CMK (cell line): Measurements from ENCODE around the gene PRR27.

ENCODE experiments used
- DNase-seq: peaks from one replicate; pipeline ENCODE4 v3.0.0-alpha.2; 2010; ENCODE audit warnings: low read depth

PRR27 gene

GRCh38 chr4:70153937-70154336 lies at the start of gene PRR27:
Gene PRR27 (plus strand): TSS chr4:70154237. CDS start chr4:70154376, 139 bp downstream.
- no peak for DNase-seq

- no peak for DNase-seq
Measured at GRCh38 chr4:70110917-70111316, 43.1 kb upstream of the PRR27 start.

- no peak for DNase-seq
Measured at GRCh38 chr4:70113656-70114055, 40.4 kb upstream of the PRR27 start.

GRCh38 chr4:70114096-70114495 lies 39.9 kb upstream of the PRR27 start:
- no peak for DNase-seq

- DNase-seq = no peak
Measured at GRCh38 chr4:70120323-70120722, 33.7 kb upstream of the PRR27 start.

- DNase-seq = no peak
Measured at GRCh38 chr4:70133473-70133872, 20.6 kb upstream of the PRR27 start.

- DNase-seq = no peak
Measured at GRCh38 chr4:70138751-70139150, 15.3 kb upstream of the PRR27 start.

- DNase-seq = no peak
Measured at GRCh38 chr4:70151271-70151670, 2.8 kb upstream of the PRR27 start.

GRCh38 chr4:70152088-70152487 lies 1.9 kb upstream of the PRR27 start:
- no peak for DNase-seq

GRCh38 chr4:70158576-70158975 lies 4.5 kb downstream of the PRR27 start:
- DNase-seq = no peak

GRCh38 chr4:70177090-70177489 lies 23.1 kb downstream of the PRR27 start:
- no peak for DNase-seq

GRCh38 chr4:70178075-70178660 lies 24.1 kb downstream of the PRR27 start:
- DNase-seq = no peak

GRCh38 chr4:70179811-70180210 lies 25.8 kb downstream of the PRR27 start:
- DNase-seq = no peak

GRCh38 chr4:70181864-70182263 lies 27.8 kb downstream of the PRR27 start:
- no peak for DNase-seq

GRCh38 chr4:70182517-70183167 lies 28.6 kb downstream of the PRR27 start:
- no peak for DNase-seq

- DNase-seq = peak; percentile 12
Measured at GRCh38 chr4:70183168-70183939, 29.3 kb downstream of the PRR27 start.

- DNase-seq = no peak
Measured at GRCh38 chr4:70183940-70184246, 29.9 kb downstream of the PRR27 start.

GRCh38 chr4:70187216-70187615 lies 33.2 kb downstream of the PRR27 start:
- DNase-seq = no peak

- no peak for DNase-seq
Measured at GRCh38 chr4:70190579-70190978, 36.5 kb downstream of the PRR27 start.

GRCh38 chr4:70191647-70192046 lies 37.6 kb downstream of the PRR27 start:
- no peak for DNase-seq

GRCh38 chr4:70192895-70193294 lies 38.9 kb downstream of the PRR27 start:
- DNase-seq = no peak

- DNase-seq = no peak
Measured at GRCh38 chr4:70195425-70195824, 41.4 kb downstream of the PRR27 start, which contains the start of gene ODAM. Gene ODAM (plus strand): TSS chr4:70195725. CDS start chr4:70196544, 819 bp downstream.

- DNase-seq = no peak
Measured at GRCh38 chr4:70196857-70197256, 42.8 kb downstream of the PRR27 start.
